Spleen (tissue), 11 donors: ENCODE measurements around the gene NUP85. TPM values are rescaled to one million over a fixed set of nuclear protein-coding genes. Genes with fewer than 3 reads are reported as not detected.
A peak's percentile ranks its signal among the peaks of the same experiment; 100 is the strongest.

ENCODE experiments used
- DNase-seq: peaks from one replicate; pipeline ENCODE4 v3.0.0-alpha.2; 2020
- H3K27ac ChIP-seq, 8 donors: fragments of 200-600 bp; sonication (generic) in 7 of 8; 1 replicate in 4 of 8; 2 replicates in 4 of 8; pipeline versions ENCODE4 v1.5.0 to v1.8.0; 2016 to 2021; ENCODE audit warnings: inconsistent platforms in 4 of 8, mild to moderate bottlenecking in 4 of 8, moderate library complexity in 1 of 8
- H3K27me3 ChIP-seq, 7 donors: fragments of 200-600 bp; sonication (generic) in 6 of 7; replicated peaks in 1 of 7; 1 replicate in 4 of 7; 2 replicates in 3 of 7; pipeline versions ENCODE4 v1.5.0 to v1.8.0; 2016 to 2021; ENCODE audit warnings: inconsistent platforms in 3 of 7, mild to moderate bottlenecking in 1 of 7
- H3K36me3 ChIP-seq, 6 donors: fragments of 200-600 bp; sonication (generic) in 5 of 6; 1 replicate in 4 of 6; 2 replicates in 2 of 6; pipeline versions ENCODE4 v1.5.0 to v1.8.0; 2016 to 2021; ENCODE audit warnings: inconsistent platforms in 2 of 6
- H3K4me1 ChIP-seq, 6 donors: fragments of 200-600 bp; sonication (generic) in 5 of 6; 1 replicate in 3 of 6; 2 replicates in 3 of 6; pipeline versions ENCODE4 v1.5.0 to v1.8.0; 2016 to 2021; ENCODE audit warnings: inconsistent platforms in 3 of 6
- H3K4me3 ChIP-seq, 8 donors: fragments of 200-600 bp; sonication (generic) in 7 of 8; 1 replicate in 4 of 8; 2 replicates in 4 of 8; pipeline versions ENCODE4 v1.5.0 to v1.8.0; 2016 to 2021; ENCODE audit warnings: inconsistent platforms in 4 of 8, mild to moderate bottlenecking in 4 of 8, moderate library complexity in 2 of 8
- H3K9me3 ChIP-seq, 8 donors: fragments of 200-600 bp; sonication (generic) in 7 of 8; 1 replicate in 4 of 8; 2 replicates in 4 of 8; pipeline versions ENCODE4 v1.5.0 to v1.8.0; 2016 to 2021; ENCODE audit warnings: inconsistent platforms in 4 of 8
- CTCF ChIP-seq, 11 experiments: fragments of 200-600 bp in 7 of 11; fragments of 450-650 bp in 4 of 11; sonication (generic) in 4 of 11; IDR thresholded peaks in 8 of 11; conservative IDR thresholded peaks in 3 of 11; 1 replicate in 7 of 11; 2 replicates in 4 of 11; pipeline versions ENCODE4 v1.4.0 to v1.8.0; 2016 to 2021; ENCODE audit warnings: antibody characterized with exemption in 11 of 11, inconsistent platforms in 4 of 11, mild to moderate bottlenecking in 1 of 11
- POLR2A ChIP-seq, 3 donors: fragments of 450-650 bp; IDR thresholded peaks; one replicate each; pipeline ENCODE4 v1.5.1; 2017; ENCODE audit warnings: antibody characterized with exemption in 3 of 3, mild to moderate bottlenecking in 1 of 3
- POLR2AphosphoS5 ChIP-seq, 3 donors: sonication (generic); formaldehyde crosslinking; IDR thresholded peaks; one replicate each; pipeline ENCODE4 v1.5.1; 2017; ENCODE audit warnings: antibody characterized with exemption in 3 of 3
- WGBS, 5 donors: extraction: QIAGEN DNeasy Blood & Tissue Kit in 3 of 5; methylation state at CpG; one replicate each; pipeline versions ENCODE4 v1.1.5 to v1.1.7; 2013 to 2018; 5-methylcytosine and 5-hydroxymethylcytosine counted together
- intact Hi-C: fragments of 100-400 bp; cut with DNase I; formaldehyde crosslinking; loops from one replicate; pipeline ENCODE4 v1.15.0; 2023; ENCODE audit warnings: low total_unique reads
- polyA plus RNA-seq, 3 donors: library from polyadenylated mRNA; stranded (reverse); fragments of 200-250 nt; gene quantifications; one replicate each; pipeline ENCODE4 v1.2.1, GENCODE V29; 2013
- total RNA-seq, 7 donors: library from RNA; depleted of rRNA in 3 of 7; stranded (reverse); fragments of >200 nt in 3 of 7; fragmentation: NEBNext Ultra II Directional in 4 of 7; extraction: Animal tissue kit (Norgen Biotek cat#: 25700) in 4 of 7; gene quantifications; one replicate each; pipeline versions ENCODE4 v1.1.0 to v1.2.1, GENCODE V29; 2016 to 2021
- donor health status: healthy with polysubstance abuse.
- donor health status: DM: no; HTN: no; CAD: no; lungs with moderate emphysema.
- donor health status: DM: no; HTN: no; CAD: no.
- donor health status: Bipolar disorder and iron deficiency.
- donor health status: healthy.
- donor health status: DM: no; HTN: no; CAD: no.
- donor health status: DM: yes; HTN: yes; CAD: no.

The NUP85 gene
- total and polyA plus RNA-seq, 10 donors: 35.5 to 83.8 (median 63.9) TPM

- H3K27ac ChIP-seq: peak overlapping the region; percentile 99 to 100 (median 100)
- H3K4me3 ChIP-seq: peak overlapping the region; percentile 62 to 98 (median 96)
- peaks cover 17 to 63% (median 45%) of the 10 kb centered on the region in 6 donors for H3K4me1 ChIP-seq
- DNase-seq: no peak
- H3K36me3 ChIP-seq: peaks cover 0 to 37% (median 24%) of the 10 kb centered on the region in 6 donors
- H3K27me3 ChIP-seq: no peaks in the 10 kb centered on the region
- 0 to 1% (median 0%) methylated on average over 20 to 34 of the region's 34 CpGs for WGBS, 5 donors
- no peaks in the 10 kb centered on the region for H3K9me3 ChIP-seq
- intact Hi-C loops: no loop called here
- TF ChIP-seq CTCF (IDR thresholded peaks at IDR 0.05 in 8 of 11, conservative IDR thresholded peaks at IDR 0.05 in 3 of 11) (no peak), POLR2AphosphoS5 (IDR thresholded peaks at IDR 0.05) (no peak)
These were observed 23.7 kb upstream of the NUP85 start for GRCh38 chr17:75181608-75182318.

DNA sequence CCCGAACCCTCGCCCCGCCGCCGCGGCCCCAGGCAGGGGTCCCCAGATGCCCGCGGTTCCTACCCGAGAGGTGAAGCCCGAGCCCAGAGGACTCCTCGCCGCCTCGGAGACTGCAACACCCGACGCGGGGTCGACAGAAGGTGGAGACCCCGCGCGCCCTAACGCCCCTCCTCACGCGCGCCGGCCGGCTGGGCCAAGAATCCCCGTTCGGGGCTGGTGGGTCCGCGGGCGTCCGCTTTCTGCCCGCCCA, 23.2 kb upstream of the NUP85 start:
- DNase-seq: peak; percentile 93
- Histone ChIP-seq H3K36me3 (peaks cover 0 to 32% (median 19%) of the 10 kb centered on the region in 6 donors), H3K9me3 (no peaks in the 10 kb centered on the region), H3K27ac (peak overlapping the region; percentile 99 to 100 (median 100)), H3K4me1 (peaks cover 17 to 59% (median 43%) of the 10 kb centered on the region in 6 donors), H3K27me3 (no peaks in the 10 kb centered on the region), H3K4me3 (peak overlapping the region; percentile 62 to 98 (median 96))
- intact Hi-C loops: no loop called here
- WGBS, 5 donors: 0 to 3% (median 1%) methylated on average over 12 to 33 of the region's 33 CpGs; no CpG with 5 or more reads in 1 of the 5 donors
- no peak for TF ChIP-seq POLR2AphosphoS5 (IDR thresholded peaks at IDR 0.05)
- peak in 3 of 11 experiments; percentile 14 to 70 (median 69) for TF ChIP-seq CTCF (IDR thresholded peaks at IDR 0.05 in 8 of 11, conservative IDR thresholded peaks at IDR 0.05 in 3 of 11)

DNA sequence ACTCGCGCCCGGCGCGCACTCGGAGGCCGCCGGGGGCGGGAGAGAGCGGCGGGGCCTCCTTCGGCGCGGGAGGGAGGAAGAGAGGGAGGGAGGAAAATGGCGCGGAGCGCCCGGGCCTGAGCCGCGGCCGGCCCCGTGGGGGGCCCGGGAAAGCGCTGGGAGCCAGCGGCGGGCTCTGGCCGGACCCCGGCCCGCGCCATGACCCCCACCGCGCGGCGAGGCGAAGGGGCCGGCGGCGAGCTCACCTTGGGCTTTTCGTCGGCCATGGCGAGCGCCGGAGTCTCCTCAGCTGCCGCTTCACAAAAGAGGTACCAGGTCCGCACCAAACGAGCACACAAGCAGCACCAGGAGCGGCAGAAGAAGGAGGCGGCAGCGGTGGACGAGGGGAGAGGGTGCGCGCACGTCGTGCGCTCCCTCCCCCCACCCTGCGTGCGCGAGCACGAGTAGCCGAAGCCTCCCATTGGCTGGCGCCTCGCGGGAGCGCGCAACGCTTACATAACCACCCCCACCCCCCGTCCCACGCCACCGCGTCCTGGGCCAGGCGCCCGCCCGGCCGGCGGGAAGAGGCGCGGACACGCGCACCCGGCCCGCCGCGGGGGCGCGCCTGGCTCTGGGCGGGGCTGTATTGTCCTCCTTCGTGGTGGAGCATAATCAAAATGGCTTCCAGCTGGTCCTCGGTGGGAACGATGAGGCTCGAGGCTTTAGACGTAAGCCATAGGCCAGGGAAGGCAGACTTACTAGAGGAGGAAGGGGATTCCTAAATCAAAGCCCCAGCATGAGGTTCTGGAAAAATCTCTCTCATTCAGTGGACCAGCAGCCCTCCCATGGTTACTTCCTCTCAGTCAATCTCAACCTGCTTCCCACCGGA, 22.7 kb upstream of the NUP85 start, which contains the start of gene SUMO2:
SUMO2 (minus strand) TSS at position 391 of the 868 bp plus-strand sequence; CDS start at position 266, 125 bp downstream.
- peak within 1 kb of the TSS; percentile 99 to 100 (median 100) for H3K27ac ChIP-seq
- peaks cover 17 to 53% (median 41%) of the 10 kb centered on the region in 6 donors for H3K4me1 ChIP-seq
- intact Hi-C loops: no loop called here
- H3K4me3 ChIP-seq: peak within 1 kb of the TSS; percentile 62 to 98 (median 96)
- DNase-seq: peak; percentile 99
- H3K9me3 ChIP-seq: no peaks in the 10 kb centered on the region
- TF ChIP-seq POLR2A (IDR thresholded peaks at IDR 0.05): peak in 2 of 3 donors; percentile 18 to 79
- TF ChIP-seq POLR2AphosphoS5 (IDR thresholded peaks at IDR 0.05): peak; percentile 92 to 94 (median 93)
- TF ChIP-seq CTCF (IDR thresholded peaks at IDR 0.05 in 8 of 11, conservative IDR thresholded peaks at IDR 0.05 in 3 of 11): peak in 8 of 11 experiments; percentile 14 to 72 (median 40)
- peaks cover 0 to 27% (median 16%) of the 10 kb centered on the region in 6 donors for H3K36me3 ChIP-seq
- 0 to 1% (median 1%) methylated on average over 26 to 92 of the region's 92 CpGs for WGBS, 5 donors
- H3K27me3 ChIP-seq: no peaks in the 10 kb centered on the region
